ENCODE results near the gene FOXE3. TPM values are rescaled to one million over a fixed set of nuclear protein-coding genes. Genes with fewer than 3 reads are reported as not detected.

Gene FOXE3
- total and polyA plus RNA-seq, 9 of the 15 experiments (the other 6 are each of a cell fraction or from before 2014, with no cell fraction given), result not detected

DNA sequence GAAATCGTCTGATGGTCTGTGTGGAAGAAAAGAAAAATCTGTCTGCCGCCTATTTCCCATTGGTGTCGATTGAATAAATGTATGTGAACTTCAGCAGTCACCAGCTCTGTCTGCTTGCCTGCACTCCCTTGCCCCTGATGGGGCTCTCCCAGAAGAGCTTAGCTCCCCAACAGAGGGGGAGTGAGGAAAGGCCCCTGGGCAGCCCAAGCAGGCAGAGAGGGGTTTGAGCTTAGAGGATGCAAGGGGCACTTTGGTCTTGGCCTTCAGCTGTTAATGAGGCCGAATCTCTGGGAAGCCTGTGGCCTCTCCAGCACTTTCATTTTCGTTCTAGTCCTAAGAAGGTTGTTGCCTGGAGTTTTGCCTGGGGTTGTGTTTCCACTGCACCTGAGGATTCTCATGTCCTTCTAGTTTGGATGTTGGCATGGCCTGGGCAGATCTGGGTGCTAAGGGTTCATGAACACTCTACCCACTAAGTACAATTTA is 24.6 kb downstream of the FOXE3 start:
- POLR2A ChIA-PET, result interaction anchor here (0.6 to 2.1 kb wide), 7 partner anchors 9 to 286 kb away, joined by 3 to 11 read pairs (median 5); no protein-coding TSS in a partner anchor
- H3K4me3 ChIP-seq, result no peak overlapping the region
- intact Hi-C loops (cut with micrococcal nuclease) (no loop called here), in situ Hi-C loops (cut with MboI) (no loop called here)
- 5% methylated on average over 5 of the region's 5 CpGs for WGBS (ENCODE audit: insufficient coverage, low coverage, missing lambda C conversion rate)
- no peak for DNase-seq (ENCODE audit: extremely low read depth in 1 of 4, low spot score in 3 of 4)
- peaks cover 2 to 44% of the 10 kb centered on the region in 2 experiments; a peak in 3 of 5 replicates for H3K4me1 ChIP-seq (replicated peaks in 1 of 2; ENCODE audit: control insufficient read depth in 2 of 2, insufficient read depth in 2 of 2, low read length in 2 of 2)
- CTCF ChIA-PET (ENCODE audit: low intra/inter-chr PET ratio), result no interaction called here
- H3K9me1 ChIP-seq (ENCODE audit: control insufficient read depth, insufficient read depth, low read length), result no peaks in the 10 kb centered on the region
- H3K36me3 ChIP-seq (ENCODE audit: control insufficient read depth, insufficient read depth, low read length), result no peaks in the 10 kb centered on the region; the same call in 2 of the 3 replicates
- no peak overlapping the region for H2AFZ ChIP-seq (ENCODE audit: low read depth, low read length)
- 0 out of 3 replicates have a peak, but pooled peaks cover 7% of the 10 kb centered on the region for H3K79me2 ChIP-seq (ENCODE audit: control insufficient read depth, insufficient read depth, low read length)
- FAIRE-seq, result no peak
- H3K4me2 ChIP-seq (ENCODE audit: insufficient read depth, low read length), result no peak overlapping the region
- H3K27ac ChIP-seq (ENCODE audit: extremely low read depth, low read depth, low read length), result no peak overlapping the region
- ATAC-seq, result no peak
- no peaks in the 10 kb centered on the region for H3K9me3 ChIP-seq (replicated peaks; ENCODE audit: control insufficient read depth, insufficient read depth, low read depth, low read length)
- peaks cover 6% of the 10 kb centered on the region; the same call in 1 of the 2 replicates for H4K20me1 ChIP-seq (replicated peaks; ENCODE audit: control insufficient read depth, insufficient read depth, low read length)
- peaks cover 48 to 55% of the 10 kb centered on the region in 2 experiments; a peak in 4 of 5 replicates for H3K27me3 ChIP-seq (ENCODE audit: control insufficient read depth in 2 of 2, insufficient read depth in 2 of 2, low read length in 2 of 2)
- BruUV-seq (replicated peaks), result no TSS peak
- H3K9ac ChIP-seq (ENCODE audit: insufficient read depth in 1 of 2, low read depth in 2 of 2, low read length in 2 of 2), result no peak overlapping the region
- TF ChIP-seq TOE1 (IDR thresholded peaks at IDR 0.05; ENCODE audit: borderline replicate concordance) (no peak), TOE1 (CRISPR knock-in tag; IDR thresholded peaks at IDR 0.05; ENCODE audit: borderline replicate concordance, low read depth) (no peak), IFI16 (CRISPR knock-in tag; IDR thresholded peaks at IDR 0.05) (no peak), ATF4 (CRISPR knock-in tag; IDR thresholded peaks at IDR 0.05) (no peak), ZZZ3 (IDR thresholded peaks at IDR 0.05) (no peak), BCOR (IDR thresholded peaks at IDR 0.05) (no peak), ZNF764 (CRISPR knock-in tag; IDR thresholded peaks at IDR 0.05; ENCODE audit: low read depth) (no peak), ZC3H4 (CRISPR knock-in tag; IDR thresholded peaks at IDR 0.05; ENCODE audit: borderline replicate concordance) (no peak), YBX1 (IDR thresholded peaks at IDR 0.05) (no peak), CCAR2 (IDR thresholded peaks at IDR 0.05; ENCODE audit: low read depth, low read length) (no peak), ZNF134 (CRISPR knock-in tag; conservative IDR thresholded peaks at IDR 0.05) (no peak), TFAM (CRISPR knock-in tag; conservative IDR thresholded peaks at IDR 0.05) (no peak)
- TF ChIP-seq, protein P1, sequence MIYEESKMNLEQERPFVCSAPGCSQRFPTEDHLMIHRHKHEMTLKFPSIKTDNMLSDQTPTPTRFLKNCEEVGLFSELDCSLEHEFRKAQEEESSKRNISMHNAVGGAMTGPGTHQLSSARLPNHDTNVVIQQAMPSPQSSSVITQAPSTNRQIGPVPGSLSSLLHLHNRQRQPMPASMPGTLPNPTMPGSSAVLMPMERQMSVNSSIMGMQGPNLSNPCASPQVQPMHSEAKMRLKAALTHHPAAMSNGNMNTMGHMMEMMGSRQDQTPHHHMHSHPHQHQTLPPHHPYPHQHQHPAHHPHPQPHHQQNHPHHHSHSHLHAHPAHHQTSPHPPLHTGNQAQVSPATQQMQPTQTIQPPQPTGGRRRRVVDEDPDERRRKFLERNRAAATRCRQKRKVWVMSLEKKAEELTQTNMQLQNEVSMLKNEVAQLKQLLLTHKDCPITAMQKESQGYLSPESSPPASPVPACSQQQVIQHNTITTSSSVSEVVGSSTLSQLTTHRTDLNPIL (CRISPR knock-in tag; IDR thresholded peaks at IDR 0.05), result no peak
- TF ChIP-seq, protein P2, sequence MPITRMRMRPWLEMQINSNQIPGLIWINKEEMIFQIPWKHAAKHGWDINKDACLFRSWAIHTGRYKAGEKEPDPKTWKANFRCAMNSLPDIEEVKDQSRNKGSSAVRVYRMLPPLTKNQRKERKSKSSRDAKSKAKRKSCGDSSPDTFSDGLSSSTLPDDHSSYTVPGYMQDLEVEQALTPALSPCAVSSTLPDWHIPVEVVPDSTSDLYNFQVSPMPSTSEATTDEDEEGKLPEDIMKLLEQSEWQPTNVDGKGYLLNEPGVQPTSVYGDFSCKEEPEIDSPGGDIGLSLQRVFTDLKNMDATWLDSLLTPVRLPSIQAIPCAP (CRISPR knock-in tag; IDR thresholded peaks at IDR 0.05; ENCODE audit: borderline replicate concordance), result no peak
- TF ChIP-seq, protein P3, sequence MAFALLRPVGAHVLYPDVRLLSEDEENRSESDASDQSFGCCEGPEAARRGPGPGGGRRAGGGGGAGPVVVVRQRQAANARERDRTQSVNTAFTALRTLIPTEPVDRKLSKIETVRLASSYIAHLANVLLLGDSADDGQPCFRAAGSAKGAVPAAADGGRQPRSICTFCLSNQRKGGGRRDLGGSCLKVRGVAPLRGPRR (CRISPR knock-in tag; IDR thresholded peaks at IDR 0.05), result no peak
- TF ChIP-seq, protein P4, sequence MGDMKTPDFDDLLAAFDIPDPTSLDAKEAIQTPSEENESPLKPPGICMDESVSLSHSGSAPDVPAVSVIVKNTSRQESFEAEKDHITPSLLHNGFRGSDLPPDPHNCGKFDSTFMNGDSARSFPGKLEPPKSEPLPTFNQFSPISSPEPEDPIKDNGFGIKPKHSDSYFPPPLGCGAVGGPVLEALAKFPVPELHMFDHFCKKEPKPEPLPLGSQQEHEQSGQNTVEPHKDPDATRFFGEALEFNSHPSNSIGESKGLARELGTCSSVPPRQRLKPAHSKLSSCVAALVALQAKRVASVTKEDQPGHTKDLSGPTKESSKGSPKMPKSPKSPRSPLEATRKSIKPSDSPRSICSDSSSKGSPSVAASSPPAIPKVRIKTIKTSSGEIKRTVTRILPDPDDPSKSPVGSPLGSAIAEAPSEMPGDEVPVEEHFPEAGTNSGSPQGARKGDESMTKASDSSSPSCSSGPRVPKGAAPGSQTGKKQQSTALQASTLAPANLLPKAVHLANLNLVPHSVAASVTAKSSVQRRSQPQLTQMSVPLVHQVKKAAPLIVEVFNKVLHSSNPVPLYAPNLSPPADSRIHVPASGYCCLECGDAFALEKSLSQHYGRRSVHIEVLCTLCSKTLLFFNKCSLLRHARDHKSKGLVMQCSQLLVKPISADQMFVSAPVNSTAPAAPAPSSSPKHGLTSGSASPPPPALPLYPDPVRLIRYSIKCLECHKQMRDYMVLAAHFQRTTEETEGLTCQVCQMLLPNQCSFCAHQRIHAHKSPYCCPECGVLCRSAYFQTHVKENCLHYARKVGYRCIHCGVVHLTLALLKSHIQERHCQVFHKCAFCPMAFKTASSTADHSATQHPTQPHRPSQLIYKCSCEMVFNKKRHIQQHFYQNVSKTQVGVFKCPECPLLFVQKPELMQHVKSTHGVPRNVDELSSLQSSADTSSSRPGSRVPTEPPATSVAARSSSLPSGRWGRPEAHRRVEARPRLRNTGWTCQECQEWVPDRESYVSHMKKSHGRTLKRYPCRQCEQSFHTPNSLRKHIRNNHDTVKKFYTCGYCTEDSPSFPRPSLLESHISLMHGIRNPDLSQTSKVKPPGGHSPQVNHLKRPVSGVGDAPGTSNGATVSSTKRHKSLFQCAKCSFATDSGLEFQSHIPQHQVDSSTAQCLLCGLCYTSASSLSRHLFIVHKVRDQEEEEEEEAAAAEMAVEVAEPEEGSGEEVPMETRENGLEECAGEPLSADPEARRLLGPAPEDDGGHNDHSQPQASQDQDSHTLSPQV (IDR thresholded peaks at IDR 0.05), result no peak

All from K562 (cell line).